A172 (cell line): Measurements from ENCODE around the gene STRN4. TPM values are rescaled to one million over a fixed set of nuclear protein-coding genes. Genes with fewer than 3 reads are reported as not detected.
"Not testable (repeated sequence)": the region's sequence is repeated elsewhere in the genome, so short reads cannot be mapped to it uniquely, and the experiment has no call there.

Experiments
- DNase-seq: peaks from one replicate; pipeline ENCODE4 v3.0.0-alpha.2; 2015; ENCODE audit warnings: low spot score
- total RNA-seq: library from RNA; depleted of rRNA; stranded (reverse); fragments of >200 nt; shearing (Covaris generic); gene quantifications from 2 replicates; pipeline ENCODE4 v1.2.3, GENCODE V29; 2014; rRNA removed

STRN4 gene, protein sequence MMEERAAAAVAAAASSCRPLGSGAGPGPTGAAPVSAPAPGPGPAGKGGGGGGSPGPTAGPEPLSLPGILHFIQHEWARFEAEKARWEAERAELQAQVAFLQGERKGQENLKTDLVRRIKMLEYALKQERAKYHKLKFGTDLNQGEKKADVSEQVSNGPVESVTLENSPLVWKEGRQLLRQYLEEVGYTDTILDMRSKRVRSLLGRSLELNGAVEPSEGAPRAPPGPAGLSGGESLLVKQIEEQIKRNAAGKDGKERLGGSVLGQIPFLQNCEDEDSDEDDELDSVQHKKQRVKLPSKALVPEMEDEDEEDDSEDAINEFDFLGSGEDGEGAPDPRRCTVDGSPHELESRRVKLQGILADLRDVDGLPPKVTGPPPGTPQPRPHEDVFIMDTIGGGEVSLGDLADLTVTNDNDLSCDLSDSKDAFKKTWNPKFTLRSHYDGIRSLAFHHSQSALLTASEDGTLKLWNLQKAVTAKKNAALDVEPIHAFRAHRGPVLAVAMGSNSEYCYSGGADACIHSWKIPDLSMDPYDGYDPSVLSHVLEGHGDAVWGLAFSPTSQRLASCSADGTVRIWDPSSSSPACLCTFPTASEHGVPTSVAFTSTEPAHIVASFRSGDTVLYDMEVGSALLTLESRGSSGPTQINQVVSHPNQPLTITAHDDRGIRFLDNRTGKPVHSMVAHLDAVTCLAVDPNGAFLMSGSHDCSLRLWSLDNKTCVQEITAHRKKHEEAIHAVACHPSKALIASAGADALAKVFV
- 35.5 and 47.9 TPM in 2 replicates for total RNA-seq

DNA sequence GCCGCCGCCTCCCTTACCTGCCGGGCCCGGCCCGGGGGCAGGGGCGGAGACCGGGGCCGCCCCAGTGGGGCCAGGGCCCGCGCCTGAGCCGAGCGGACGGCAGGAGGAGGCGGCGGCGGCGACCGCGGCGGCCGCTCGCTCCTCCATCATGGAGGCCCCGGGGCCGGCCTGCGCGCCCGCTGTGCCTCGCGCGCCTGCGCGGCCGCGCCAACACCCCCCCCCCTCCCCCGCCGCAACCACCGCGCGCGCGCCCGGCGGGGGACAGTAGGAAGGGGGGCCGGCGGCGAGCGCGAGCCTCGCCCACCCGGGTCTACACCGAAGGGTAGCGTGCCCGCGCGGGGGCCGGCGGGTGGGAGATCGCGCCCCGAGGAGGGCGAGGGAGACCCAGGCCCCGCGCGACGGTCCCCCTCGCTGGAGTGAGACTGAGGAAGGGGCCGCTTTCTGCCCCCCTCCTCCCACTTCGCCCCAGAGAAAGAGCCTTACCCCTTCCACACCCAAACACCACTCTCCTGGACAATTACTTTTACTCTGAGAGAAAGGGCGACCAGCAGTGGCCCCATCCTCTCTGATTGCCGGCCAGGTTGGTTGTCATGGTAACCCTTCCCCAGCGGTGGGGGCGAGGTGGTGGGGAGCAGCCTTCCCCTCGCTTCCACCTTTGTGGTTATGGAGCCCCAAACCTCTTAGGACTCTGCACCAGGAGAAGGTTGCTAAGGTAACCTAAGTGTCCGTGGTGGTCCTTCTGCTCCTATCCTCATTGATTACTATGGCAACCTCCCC lies at the start of gene STRN4:
TSS of gene STRN4 (minus strand) at position 170 of the 777 bp plus-strand sequence. CDS start at position 150, 20 bp downstream.
- DNase-seq = no peak

DNA sequence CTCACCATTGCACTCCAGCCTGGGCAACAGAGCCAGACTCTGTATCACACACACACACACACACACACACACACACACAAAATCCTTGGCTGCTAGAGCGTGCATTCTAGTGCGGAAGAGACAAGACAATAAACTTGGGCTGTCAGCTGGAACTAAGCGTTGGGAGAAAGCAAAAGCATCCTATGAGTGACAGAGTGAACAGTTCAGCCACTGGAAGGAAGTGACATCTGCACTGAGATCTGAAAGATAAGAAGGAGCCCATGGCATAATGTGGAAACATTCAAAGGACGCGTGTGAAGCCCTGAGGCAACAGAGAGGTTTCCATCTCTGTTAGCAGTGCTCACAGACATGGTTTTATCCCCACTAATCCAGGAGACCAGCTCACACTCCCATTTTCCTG lies 45.7 kb upstream of the STRN4 start:
- no peak for DNase-seq

DNA sequence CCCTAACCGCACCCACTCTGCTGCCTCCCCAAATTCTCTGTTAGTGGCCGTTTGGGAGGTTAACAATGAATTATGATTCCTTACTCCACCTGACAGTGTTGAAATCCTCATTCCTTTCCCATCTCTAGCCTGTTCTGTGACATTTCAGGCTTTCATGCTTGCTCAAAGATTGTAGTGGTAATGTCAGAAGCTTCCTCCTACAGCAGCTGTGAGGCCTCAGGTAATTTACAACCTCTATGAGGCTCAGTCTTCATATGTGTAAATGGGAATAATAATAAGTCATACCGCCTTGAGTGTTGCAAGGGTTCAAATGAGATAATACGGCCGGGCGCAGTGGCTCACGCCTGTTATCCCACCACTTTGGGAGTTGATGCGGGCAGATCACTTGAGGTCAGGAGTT lies 43.1 kb upstream of the STRN4 start:
- no peak for DNase-seq

DNA sequence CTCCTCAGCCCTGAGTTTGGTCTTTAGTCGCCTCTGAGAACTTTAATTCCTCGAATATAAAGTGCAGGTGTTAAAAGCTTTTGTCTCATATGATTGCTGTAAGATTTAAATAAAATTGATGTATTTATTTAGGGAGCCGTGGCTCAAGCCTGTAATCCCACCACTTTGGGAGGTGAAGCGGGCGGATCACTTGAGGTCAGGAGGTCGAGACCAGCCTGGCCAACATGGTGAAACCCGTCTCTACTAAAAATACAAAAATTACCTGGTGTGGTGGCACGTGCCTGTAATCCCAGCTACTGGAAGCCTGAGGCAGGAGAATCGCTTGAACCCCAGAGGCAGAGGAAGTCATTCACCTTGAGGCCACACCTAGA lies 42.7 kb upstream of the STRN4 start:
- no peak for DNase-seq

DNA sequence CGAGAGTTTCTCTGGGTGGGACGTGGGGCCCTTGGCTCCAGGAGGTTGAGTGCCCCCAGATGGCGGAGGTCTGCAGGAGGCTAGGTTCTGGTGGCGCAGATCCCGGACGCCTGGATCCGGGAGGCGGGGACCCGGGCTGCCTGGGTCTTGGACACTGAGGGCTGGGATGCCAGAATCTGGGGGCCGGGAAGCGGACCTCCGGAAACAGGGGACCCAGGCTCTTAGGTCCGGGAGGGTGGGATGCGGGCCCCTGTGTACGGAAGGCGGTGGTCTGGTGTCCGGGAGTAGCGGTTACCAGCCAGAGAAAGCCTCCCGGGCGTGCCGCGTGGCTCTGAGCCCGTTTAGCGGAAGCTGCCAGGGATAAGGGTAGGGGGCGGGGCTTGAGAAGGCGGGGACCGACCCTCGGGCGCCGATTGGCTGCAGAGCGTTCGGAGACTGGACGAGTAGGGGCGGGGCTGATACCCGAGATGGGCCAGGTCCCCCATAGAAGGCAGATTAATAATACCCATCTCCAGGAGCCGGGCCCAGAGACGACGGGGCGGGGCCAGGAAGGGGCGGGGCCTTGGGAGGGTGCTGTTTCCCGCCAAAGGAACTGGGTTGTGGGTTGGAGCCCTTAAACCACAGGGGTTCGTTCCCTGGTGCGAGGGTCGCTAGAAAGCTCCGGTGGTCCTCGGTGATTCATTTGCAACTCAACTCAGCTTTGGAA lies 42.2 kb upstream of the STRN4 start, which contains the start of gene SLC1A5:
TSS of gene SLC1A5 (minus strand) at position 333 of the 706 bp plus-strand sequence. CDS start 629 bp downstream, outside the sequence.
- DNase-seq = peak; percentile 88

DNA sequence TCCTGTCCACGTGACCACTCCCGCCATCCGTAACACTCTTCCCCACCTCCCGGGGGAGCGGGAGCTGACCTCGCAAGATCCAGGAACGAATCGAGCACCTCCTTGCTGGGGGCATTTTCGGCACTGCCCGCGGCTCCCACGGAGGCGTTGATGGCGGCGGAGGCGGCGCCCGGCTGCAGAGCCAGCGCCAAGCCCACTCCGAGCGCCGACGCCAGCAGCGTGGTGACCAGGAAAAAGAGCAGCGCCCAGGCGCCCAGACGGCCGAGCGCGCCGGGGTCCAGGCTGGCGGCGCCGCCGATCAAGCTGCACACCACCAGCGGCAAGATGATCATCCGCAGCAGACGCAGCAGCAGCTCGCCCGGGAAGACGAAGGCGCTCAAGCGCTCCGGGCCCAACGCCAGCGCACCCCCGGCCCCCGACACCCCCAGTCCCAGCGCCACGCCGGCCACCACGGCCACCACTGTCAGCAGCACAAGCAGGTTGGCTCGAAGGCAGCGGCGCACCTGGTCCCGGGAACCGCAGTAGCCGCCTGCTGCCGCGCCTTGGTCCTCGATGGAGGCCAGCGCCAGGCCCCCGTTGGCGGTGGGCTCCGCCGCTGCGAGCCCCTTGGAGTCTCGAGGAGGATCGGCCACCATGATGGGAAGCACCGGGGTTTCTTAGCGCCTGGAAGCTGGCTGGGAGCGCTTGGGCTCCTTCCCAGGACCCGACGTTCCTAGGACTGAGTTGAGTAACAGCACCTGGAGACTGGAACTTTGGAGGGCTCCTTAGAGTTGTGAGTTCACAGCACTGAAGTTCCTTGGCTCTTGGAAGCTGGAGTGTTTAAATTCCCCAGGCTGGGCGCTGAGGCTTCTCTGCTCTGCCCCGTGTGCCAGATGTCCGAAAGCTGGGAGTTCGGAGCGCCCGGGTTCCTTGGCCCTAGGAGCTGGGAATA lies 41.3 kb upstream of the STRN4 start:
- peak; percentile 25 for DNase-seq

DNA sequence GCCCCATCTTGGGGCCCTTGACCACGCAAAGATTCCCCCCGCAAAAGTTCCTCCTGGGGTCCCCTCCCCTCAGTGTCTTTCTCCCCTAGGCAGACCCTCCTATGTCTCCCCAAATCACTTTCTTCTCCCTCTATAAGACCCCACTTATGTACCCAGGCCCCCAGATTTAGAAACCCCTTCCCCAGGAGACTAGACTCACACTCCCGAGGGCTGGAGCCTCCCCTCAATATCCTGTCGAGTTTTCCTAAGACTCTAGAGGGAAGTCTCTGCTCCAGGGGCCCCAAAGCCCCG lies 40.7 kb upstream of the STRN4 start:
- no peak for DNase-seq

DNA sequence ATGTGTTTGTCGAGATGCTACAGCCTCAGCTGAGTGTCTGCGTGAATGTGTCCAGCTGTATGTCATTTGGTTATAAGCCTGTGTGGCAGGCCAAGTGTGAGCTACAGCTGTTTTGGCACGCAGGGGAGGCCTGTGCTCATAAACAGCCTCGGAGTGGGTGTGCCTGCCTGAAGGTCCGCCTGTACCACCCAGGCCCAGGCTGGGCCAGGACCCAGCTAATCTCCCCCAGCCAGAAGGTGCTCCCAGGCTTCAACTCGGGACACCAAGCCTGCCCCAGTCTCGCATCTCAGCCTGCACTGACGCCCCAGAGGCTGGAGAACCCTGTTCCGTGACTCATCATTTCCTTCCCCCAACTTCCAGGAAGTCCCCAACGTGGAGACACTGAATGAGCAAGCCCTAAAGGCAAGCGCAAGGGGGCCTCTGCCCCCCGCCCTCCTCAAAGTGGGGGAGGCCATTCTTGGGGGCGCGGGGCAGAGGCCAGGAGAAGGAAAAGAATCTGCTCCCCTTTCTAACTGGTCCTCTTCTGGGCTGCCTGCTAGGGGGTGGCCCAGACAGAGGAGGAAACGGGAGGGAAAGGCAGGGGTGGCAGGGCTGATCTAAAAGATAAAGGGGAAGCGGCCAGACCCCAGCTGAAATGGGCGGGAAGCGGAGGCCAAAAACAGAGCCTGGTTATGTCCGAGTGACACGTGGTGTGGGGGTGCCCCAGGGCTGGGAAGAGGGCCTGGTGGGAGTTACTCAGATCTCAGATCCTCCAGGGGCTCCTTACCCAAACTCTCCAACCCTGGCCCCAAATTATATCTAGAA lies 40.2 kb upstream of the STRN4 start:
- DNase-seq = peak; percentile 75

DNA sequence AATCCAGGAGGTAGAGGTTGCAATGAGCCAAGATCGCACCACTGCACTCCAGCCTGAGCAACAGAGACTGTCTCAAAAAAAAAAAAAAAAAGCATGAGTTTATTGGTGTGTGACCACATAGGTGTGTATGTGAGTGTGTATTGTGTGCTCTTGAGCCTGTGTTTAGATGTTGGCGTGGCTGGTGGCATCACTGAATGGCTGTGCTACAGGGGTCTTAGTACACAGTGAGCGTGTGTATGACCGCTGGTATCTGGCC lies 39.7 kb upstream of the STRN4 start:
- DNase-seq = no peak

DNA sequence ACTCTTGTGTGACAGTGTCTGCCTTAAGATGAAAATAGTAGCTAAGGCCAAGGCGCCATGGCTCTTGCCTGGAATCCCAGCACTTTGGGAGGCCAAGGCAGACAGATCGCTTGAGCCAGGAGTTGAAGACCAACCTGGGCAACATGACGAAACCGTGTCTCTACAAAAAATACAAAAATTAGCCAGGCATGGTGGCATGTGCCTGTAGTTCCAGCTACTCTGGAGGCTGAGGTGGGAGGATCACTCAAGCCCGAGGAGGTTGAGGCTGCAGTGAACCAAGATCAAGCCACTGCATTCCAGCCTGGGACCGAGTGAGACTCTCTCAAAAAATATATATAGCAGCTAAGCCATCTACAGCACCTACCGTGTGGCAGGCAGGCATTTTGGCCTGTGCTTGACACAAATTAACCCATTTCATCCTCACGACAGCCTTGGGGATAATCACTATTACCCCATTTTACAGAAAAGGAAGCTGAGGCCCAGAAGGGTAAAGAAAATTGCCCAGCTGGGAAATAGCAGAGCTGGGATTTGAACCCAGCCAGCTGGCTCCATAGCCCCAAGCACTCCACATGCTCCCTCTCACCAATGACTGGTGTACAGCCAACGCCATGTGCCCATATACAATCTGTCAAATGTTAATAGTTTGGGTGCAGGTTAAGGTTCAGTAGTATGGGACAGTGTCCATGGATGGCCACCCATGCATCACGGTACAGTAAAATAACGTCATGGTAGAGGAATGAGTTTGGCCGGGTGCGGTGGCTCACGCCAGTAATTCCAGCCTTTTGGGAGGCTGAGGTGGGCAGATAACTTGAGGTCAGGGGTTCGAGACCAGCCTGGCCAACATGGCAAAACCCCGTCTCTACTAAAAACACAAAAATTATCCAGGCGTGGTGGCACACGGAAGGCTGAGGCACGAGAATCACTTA lies 39.1 kb upstream of the STRN4 start:
- no peak for DNase-seq

DNA sequence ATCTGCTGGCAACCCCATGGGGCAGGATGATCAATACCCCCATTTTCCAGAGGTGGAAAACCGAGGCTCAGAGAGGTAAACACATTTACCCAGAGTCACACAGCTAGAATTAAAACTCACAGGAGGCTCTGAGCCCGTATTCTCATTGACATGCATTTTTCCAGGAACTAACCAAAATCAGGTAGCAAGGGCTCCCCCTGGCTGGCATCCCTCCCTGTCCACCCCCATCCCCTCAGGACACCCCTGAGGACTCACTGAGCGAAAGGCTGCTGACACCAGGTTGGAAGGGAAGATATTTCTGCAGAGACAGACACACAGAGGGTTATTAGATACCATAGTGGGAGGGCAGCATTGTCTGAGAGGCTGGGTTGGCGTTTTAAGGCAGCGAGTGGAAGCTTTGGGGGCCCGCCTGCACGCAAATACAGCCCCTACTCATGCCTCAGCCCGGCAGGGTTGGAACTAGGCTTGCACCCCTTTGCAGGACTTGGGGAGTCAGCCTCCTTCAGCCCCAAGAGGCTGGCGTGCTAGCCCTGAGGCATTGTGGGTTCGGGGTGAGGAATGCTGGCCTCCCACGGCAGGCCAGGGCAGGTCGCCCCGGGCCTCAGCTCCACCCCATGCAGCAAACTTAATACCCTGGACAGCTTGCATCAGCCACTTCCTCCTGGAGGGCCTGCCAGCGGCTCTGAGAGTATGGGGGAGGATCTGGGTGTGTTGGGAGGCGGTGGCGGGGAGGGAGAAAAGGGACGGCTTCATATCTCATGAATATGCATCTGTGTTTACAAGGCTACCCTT lies 38.2 kb upstream of the STRN4 start:
- peak; percentile 75 for DNase-seq

DNA sequence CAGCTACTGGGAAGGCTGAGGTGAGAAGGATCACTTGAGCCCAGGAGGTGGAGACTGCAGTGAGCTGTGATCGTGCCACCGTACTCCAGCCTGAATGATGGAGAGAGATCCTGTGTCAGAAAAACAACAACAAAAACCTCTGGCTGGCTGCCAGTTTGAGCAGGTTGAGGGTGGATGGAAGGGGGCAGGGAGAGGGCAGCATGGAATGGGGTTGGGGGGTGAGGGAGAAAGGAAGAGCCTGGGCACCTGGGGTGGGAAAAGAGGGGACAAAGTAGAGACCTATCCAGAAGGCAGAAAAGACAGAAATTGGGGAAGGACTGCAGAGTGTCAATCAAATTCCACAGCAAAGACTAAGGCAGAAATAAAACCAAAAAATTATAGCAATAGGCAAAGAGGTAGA lies 37.4 kb upstream of the STRN4 start:
- no peak for DNase-seq

DNA sequence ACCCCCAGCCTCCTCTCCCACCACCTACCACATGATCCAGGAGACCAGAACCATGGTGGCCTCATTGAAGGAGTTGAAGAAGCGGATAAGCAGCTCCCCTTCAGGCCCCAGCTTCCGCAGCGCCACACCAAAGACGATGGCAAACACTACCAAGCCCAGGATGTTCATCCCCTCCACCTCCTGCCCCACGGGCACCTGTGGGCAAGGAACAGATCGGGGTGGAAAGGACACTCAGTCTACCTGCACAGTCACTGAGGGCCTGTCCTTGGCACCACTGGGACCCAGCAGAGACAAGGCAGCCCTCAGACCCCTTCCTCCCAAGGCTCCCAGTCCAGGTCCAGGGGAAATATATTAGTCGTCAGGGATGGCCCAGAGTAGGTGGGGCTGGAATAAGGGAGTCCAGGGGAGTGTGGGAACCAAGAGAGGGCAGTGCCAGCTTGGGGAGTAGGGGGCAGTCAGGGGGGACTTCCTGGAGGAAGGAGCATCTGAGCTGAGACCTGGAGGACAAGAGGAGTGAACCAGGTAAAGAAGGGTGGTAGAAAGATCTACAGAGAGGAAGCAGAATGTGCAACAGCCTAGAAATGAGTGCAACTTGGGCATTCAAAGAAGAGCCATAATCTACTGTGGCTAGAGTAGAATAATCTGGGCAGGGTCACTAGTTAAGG lies 36.2 kb upstream of the STRN4 start:
- no peak for DNase-seq

DNA sequence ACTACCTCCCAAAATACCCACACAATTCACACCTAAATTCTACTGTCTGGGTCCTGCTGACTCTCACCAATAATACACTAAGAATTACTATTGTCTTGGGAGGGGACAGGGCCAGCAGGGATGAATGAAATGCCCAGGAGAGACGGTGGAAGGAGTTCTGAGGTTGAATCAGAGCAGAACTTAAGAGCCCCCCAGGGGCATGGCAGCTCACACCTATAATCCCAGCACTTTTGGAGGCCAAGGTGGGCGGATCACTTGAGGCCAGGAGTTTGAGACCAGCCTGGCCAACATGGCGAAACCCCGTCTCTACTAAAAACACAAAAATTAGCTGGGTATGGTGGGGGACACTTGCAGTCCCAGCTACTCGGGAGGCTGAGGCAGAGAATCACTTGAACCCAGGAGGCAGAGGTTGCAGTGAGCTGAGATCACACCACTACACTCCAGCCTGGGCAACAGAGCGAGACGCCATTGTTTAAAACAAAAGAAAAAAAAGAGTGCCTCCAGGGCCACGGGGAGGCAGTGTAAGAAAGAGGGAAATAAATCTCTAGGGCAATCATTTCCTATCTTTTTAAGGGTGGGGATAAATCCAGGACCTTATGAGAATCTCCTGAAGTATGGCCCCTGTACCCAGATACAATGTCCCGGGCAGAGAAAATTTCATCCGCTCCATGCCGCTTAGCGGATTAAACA lies 31.9 kb upstream of the STRN4 start:
- not testable (repeated sequence) for DNase-seq

DNA sequence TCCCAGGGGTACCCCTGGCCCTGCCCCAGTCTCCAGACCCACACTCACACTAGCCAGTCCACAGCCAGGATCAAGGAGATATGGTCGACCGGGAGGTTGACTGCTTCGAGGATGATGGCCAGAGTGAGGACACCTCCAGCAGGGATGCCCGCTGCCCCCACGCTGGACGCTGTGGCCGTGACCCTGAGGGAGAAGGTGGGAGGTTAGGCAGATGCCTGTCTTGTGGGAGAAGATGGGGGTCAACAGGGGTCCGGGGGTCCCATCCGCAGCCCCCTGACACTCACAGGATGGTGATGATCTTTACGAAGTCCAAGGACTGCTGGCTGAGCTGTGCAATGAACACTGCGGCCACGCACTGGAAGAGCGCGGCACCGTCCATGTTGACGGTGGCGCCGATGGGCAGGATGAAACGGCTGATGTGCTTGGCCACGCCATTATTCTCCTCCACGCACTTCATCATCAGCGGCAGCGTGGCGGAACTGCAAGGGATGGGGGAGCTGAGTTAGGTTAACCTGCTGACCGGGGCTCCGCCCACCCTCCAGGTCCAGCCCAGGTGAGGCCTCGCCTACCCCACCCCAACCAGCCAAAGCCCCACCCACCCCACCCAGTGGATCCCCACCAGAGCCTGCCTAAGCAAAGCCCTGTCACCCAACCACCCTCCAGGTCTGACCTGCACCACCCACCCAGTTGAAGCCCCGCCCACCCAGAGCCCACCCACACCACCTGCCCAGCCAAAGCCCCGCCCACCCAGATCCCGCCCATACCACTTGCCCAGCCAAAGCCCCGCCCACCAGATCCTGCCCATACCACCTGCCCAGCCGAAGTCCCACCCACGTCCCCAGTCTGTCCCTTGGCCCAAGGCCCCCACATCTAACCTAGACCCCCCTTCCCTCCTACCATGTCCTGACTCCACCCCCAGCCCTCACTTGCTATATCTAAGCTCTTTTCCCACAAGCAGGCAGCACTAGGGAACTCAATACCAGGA lies 31.0 kb upstream of the STRN4 start:
- DNase-seq = no peak
